ENCODE results near the gene ADGRL3. TPM values are rescaled to one million over a fixed set of nuclear protein-coding genes. Genes with fewer than 3 reads are reported as not detected.

Gene ADGRL3
- total RNA-seq, 1 donor from 2014 or later, result 6.1 TPM

DNA sequence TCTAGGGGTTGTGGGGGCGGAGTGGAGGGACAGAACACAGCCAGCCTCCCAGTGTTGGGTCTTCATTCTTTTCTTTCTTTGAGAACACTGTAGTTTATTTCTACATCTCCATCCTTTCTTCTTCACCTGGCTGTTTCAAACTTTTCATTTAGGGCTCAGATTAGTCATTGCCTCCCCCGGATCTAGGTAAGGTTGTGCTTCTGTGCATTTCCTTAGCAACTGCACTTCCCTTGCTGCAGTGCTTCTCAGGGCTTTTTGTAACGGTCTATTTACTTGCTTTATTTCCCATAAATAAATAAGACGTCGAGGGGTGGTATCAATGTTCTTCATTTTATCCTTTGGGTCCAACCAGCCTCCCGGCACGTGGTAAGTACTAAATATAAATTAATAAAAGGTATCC is 31.3 kb downstream of the ADGRL3 start:
- TF ChIP-seq, protein P1, sequence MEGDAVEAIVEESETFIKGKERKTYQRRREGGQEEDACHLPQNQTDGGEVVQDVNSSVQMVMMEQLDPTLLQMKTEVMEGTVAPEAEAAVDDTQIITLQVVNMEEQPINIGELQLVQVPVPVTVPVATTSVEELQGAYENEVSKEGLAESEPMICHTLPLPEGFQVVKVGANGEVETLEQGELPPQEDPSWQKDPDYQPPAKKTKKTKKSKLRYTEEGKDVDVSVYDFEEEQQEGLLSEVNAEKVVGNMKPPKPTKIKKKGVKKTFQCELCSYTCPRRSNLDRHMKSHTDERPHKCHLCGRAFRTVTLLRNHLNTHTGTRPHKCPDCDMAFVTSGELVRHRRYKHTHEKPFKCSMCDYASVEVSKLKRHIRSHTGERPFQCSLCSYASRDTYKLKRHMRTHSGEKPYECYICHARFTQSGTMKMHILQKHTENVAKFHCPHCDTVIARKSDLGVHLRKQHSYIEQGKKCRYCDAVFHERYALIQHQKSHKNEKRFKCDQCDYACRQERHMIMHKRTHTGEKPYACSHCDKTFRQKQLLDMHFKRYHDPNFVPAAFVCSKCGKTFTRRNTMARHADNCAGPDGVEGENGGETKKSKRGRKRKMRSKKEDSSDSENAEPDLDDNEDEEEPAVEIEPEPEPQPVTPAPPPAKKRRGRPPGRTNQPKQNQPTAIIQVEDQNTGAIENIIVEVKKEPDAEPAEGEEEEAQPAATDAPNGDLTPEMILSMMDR (IDR thresholded peaks at IDR 0.05; ENCODE audit: borderline replicate concordance), result no peak
- Histone ChIP-seq H3K27me3 (ENCODE audit: low read depth) (no peaks in the 10 kb centered on the region), H3K27ac (replicated peaks) (no peak overlapping the region), H3K4me1 (no peaks in the 10 kb centered on the region), H3K9me3 (replicated peaks) (no peaks in the 10 kb centered on the region), H3K4me3 (no peak overlapping the region), H3K36me3 (no peaks in the 10 kb centered on the region)
- DNase-seq, result no peak
- intact Hi-C loops (cut with micrococcal nuclease), result no loop called here

DNA sequence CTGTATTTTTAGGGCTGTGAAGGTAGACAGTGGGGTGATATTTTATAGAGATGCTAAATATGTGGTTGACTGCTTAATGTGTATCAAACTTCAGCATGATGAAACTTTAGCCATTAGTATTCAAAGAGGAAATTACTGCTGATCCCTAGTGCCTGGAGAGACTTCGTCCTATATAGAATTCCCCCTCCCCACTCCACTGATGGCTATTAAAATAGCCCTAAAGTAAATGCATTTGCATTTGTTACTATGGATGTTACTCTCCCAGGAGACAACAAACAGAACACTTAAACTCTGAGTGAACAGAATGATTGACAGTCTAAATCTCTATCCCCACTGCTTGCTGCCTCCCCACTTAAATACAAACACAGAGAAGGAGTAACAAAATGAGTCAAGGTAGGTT is 39.1 kb downstream of the ADGRL3 start:
- Histone ChIP-seq H3K9me3 (replicated peaks) (no peaks in the 10 kb centered on the region), H3K4me1 (no peaks in the 10 kb centered on the region), H3K27me3 (ENCODE audit: low read depth) (no peaks in the 10 kb centered on the region), H3K4me3 (no peak overlapping the region), H3K27ac (replicated peaks) (no peak overlapping the region), H3K36me3 (no peaks in the 10 kb centered on the region)
- DNase-seq, result no peak
- intact Hi-C loops (cut with micrococcal nuclease), result no loop called here
- TF ChIP-seq, protein P1 (IDR thresholded peaks at IDR 0.05; ENCODE audit: borderline replicate concordance), result no peak

DNA sequence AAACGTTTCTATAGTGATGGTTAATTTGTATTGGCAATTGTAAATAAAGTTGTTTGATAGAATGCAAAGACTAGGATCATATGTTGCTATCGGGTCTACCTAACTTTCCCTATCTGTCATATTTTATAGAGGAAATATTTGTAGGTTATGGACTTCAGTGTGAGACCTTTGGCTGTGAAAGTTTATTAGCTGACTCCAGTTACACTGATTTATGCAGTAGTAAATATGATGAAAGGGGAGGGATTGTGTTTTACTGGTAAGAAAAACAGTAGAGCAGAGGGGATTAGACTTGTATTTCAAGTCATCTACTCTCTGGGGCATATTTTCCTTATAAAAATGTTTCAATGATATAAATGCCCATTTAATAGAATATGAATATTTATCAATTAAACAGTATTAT is 43.8 kb downstream of the ADGRL3 start:
- no peaks in the 10 kb centered on the region for H3K27me3 ChIP-seq (ENCODE audit: low read depth)
- H3K4me3 ChIP-seq, result no peak overlapping the region
- intact Hi-C loops (cut with micrococcal nuclease), result no loop called here

DNA sequence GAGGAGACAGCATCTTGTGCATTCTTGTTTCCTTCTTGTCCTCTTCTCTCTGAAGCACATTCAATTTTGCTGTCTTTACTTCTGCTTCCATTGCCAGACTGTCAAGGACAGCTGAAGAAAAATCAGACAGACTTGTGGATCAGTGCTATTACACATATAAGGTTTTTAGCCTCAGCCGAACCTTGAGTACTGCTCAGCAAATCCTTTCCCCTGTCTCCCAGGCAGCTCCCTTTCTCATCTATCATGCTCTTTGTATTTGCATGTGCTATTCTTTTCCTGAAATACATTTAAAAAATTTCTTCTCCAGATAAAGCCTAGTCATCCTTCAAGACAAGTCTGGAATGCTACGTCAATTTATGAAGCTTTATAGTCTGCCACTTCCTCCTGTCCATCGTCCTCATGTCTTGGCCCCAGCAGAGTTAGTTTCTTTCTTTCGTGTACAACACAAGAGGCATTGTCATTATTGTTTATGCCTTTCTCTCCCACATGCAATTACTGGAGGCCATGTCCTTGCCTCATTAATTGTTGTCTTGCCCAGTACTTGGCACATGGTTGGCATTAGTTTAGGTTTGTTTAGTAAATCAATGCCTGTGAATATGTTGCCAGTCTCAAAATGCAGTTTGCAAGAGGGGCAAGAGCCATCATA is 45.1 kb downstream of the ADGRL3 start:
- no peak for DNase-seq
- H3K27me3 ChIP-seq (ENCODE audit: low read depth), result no peaks in the 10 kb centered on the region
- TF ChIP-seq, protein P1 (IDR thresholded peaks at IDR 0.05; ENCODE audit: borderline replicate concordance), result no peak
- intact Hi-C loops (cut with micrococcal nuclease), result no loop called here
- no peaks in the 10 kb centered on the region for H3K9me3 ChIP-seq (replicated peaks)
- H3K4me1 ChIP-seq, result peaks cover 3% of the 10 kb centered on the region
- no peak overlapping the region for H3K4me3 ChIP-seq
- H3K36me3 ChIP-seq, result no peaks in the 10 kb centered on the region
- peak overlapping the region; percentile 31 for H3K27ac ChIP-seq (replicated peaks)

More for the DNA sequence above, 43.8 kb downstream of the ADGRL3 start:
- no peaks in the 10 kb centered on the region for H3K9me3 ChIP-seq (replicated peaks)
- H3K4me1 ChIP-seq, result peaks cover 3% of the 10 kb centered on the region
- TF ChIP-seq, protein P1 (IDR thresholded peaks at IDR 0.05; ENCODE audit: borderline replicate concordance), result no peak
- DNase-seq, result no peak
- H3K36me3 ChIP-seq, result no peaks in the 10 kb centered on the region
- H3K27ac ChIP-seq (replicated peaks), result no peak overlapping the region

DNA sequence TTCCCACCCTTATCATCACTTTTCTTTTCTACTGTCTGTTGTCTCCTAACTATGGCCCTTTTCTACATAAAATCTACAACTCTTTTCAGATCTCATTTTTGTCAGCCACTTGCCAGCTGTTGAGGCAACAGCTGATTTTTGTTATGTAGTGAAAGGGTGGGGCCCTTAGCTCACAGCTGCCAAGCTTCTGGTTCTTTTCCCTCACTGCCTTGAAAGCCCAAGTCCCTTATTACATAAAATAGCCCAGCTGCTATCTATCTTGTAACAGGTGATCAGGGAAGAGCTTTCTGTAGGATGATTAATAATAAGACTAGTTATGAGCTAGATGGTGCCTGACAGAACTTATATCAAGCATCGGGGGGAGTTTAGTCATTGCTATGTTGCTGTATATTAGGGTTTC is 45.9 kb downstream of the ADGRL3 start:
- Histone ChIP-seq H3K36me3 (no peaks in the 10 kb centered on the region), H3K27ac (replicated peaks) (peak overlapping the region; percentile 31), H3K27me3 (ENCODE audit: low read depth) (no peaks in the 10 kb centered on the region), H3K4me3 (no peak overlapping the region), H3K9me3 (replicated peaks) (no peaks in the 10 kb centered on the region), H3K4me1 (peaks cover 3% of the 10 kb centered on the region)
- intact Hi-C loops (cut with micrococcal nuclease), result no loop called here
- DNase-seq, result no peak
- TF ChIP-seq, protein P1 (IDR thresholded peaks at IDR 0.05; ENCODE audit: borderline replicate concordance), result no peak
